GM18520 (cell line): ENCODE data around the gene SLC10A7.

Source experiments
- ATAC-seq: cut with Tn5 transposase; IDR thresholded peaks from one replicate; pipeline ENCODE4 v1.9.1; 2021; ENCODE audit not compliant: unreplicated experiment

The SLC10A7 gene

GRCh38 chr4:146265950-146266490, 255.7 kb downstream of the SLC10A7 start:
- no peak for ATAC-seq

GRCh38 chr4:146263793-146264192, 257.9 kb downstream of the SLC10A7 start:
- no peak for ATAC-seq

- no peak for ATAC-seq
These were observed 260.7 kb downstream of the SLC10A7 start for GRCh38 chr4:146261041-146261440.

GRCh38 chr4:146260521-146260920, 261.2 kb downstream of the SLC10A7 start:
- no peak for ATAC-seq

- ATAC-seq = no peak
These were observed 264.2 kb downstream of the SLC10A7 start for GRCh38 chr4:146257511-146257910.

- ATAC-seq = no peak
These were observed 265.4 kb downstream of the SLC10A7 start for GRCh38 chr4:146256328-146256727.

GRCh38 chr4:146255874-146256273, 265.9 kb downstream of the SLC10A7 start:
- ATAC-seq = no peak

- ATAC-seq = no peak
These were observed 266.3 kb downstream of the SLC10A7 start for GRCh38 chr4:146255463-146255862.

- no peak for ATAC-seq
These were observed 268.6 kb downstream of the SLC10A7 start for GRCh38 chr4:146252969-146253611.

- no peak for ATAC-seq
These were observed 274.4 kb downstream of the SLC10A7 start for GRCh38 chr4:146247356-146247755.

- no peak for ATAC-seq
These were observed 275.4 kb downstream of the SLC10A7 start for GRCh38 chr4:146246381-146246780.

- ATAC-seq = no peak
These were observed 275.9 kb downstream of the SLC10A7 start for GRCh38 chr4:146245850-146246249.

- no peak for ATAC-seq
These were observed 276.5 kb downstream of the SLC10A7 start for GRCh38 chr4:146245246-146245645.

GRCh38 chr4:146244496-146244895, 277.2 kb downstream of the SLC10A7 start:
- ATAC-seq = no peak

GRCh38 chr4:146243883-146244277, 277.9 kb downstream of the SLC10A7 start:
- ATAC-seq = no peak

- ATAC-seq = no peak
These were observed 278.4 kb downstream of the SLC10A7 start for GRCh38 chr4:146243141-146243882.

- ATAC-seq = no peak
These were observed 283.6 kb downstream of the SLC10A7 start for GRCh38 chr4:146238107-146238506.

GRCh38 chr4:146237092-146237491, 284.6 kb downstream of the SLC10A7 start:
- no peak for ATAC-seq

- ATAC-seq = no peak
These were observed 285.5 kb downstream of the SLC10A7 start for GRCh38 chr4:146236216-146236615.

GRCh38 chr4:146235654-146236177, 286.0 kb downstream of the SLC10A7 start:
- no peak for ATAC-seq

GRCh38 chr4:146232131-146232722, 289.5 kb downstream of the SLC10A7 start:
- ATAC-seq = no peak

- ATAC-seq = no peak
These were observed 292.3 kb downstream of the SLC10A7 start for GRCh38 chr4:146229406-146229805.
